NCI-H2171 (cell line): ENCODE results near the gene KRT71.
"Not testable (repeated sequence)": the region's sequence is repeated elsewhere in the genome, so short reads cannot be mapped to it uniquely, and the experiment has no call there.

Experiments
- DNase-seq: peaks from one replicate; lab custom pipeline; 2025; lab: John Stamatoyannopoulos, UW

KRT71 gene

GRCh38 chr12:52521568-52522266 lies 31.2 kb downstream of the KRT71 start:
- DNase-seq, result peak; percentile 34

- DNase-seq, result no peak
Measured at GRCh38 chr12:52521175-52521567, 31.8 kb downstream of the KRT71 start.

GRCh38 chr12:52519826-52520662 lies 32.9 kb downstream of the KRT71 start, which contains the start of gene KRT5:
KRT5 (minus strand) TSS chr12:52520394; CDS start chr12:52520296, 98 bp downstream.
- DNase-seq, result no peak

GRCh38 chr12:52519387-52519703 lies 33.6 kb downstream of the KRT71 start:
- DNase-seq, result no peak

GRCh38 chr12:52518574-52519386 lies 34.2 kb downstream of the KRT71 start:
- DNase-seq, result no peak

- DNase-seq, result no peak
Measured at GRCh38 chr12:52517888-52518287, 35.1 kb downstream of the KRT71 start.

GRCh38 chr12:52517005-52517835 lies 35.7 kb downstream of the KRT71 start:
- DNase-seq, result no peak

GRCh38 chr12:52515927-52516831 lies 36.8 kb downstream of the KRT71 start:
- DNase-seq, result no peak

GRCh38 chr12:52515319-52515646 lies 37.7 kb downstream of the KRT71 start:
- no peak for DNase-seq

- DNase-seq, result no peak
Measured at GRCh38 chr12:52514471-52515318, 38.2 kb downstream of the KRT71 start.

GRCh38 chr12:52513736-52514135 lies 39.2 kb downstream of the KRT71 start:
- no peak for DNase-seq

- no peak for DNase-seq
Measured at GRCh38 chr12:52508211-52508610, 44.7 kb downstream of the KRT71 start.

GRCh38 chr12:52506858-52507715 lies 45.9 kb downstream of the KRT71 start:
- DNase-seq, result no peak

GRCh38 chr12:52502877-52503276 lies 50.1 kb downstream of the KRT71 start:
- no peak for DNase-seq

GRCh38 chr12:52501490-52501889 lies 51.5 kb downstream of the KRT71 start:
- no peak for DNase-seq

- DNase-seq, result not testable (repeated sequence)
Measured at GRCh38 chr12:52500574-52500973, 52.4 kb downstream of the KRT71 start.

GRCh38 chr12:52499806-52500560 lies 53.0 kb downstream of the KRT71 start:
- no peak for DNase-seq

GRCh38 chr12:52498946-52499345 lies 54.0 kb downstream of the KRT71 start:
- no peak for DNase-seq
